GM10248 (cell line): ENCODE data around the gene NHS.

ENCODE experiments used
- CTCF ChIA-PET: fragments of 300-600 bp; sonication (Branson Sonifier 250); formaldehyde crosslinking; extraction: SDS; loops from one replicate; lab custom pipeline; 2021; ENCODE audit warnings: antibody characterized with exemption; lab: Yijun Ruan, JAX
- POLR2A ChIA-PET: fragments of 350-650 bp; sonication (Branson Sonifier 250); formaldehyde crosslinking; extraction: SDS; loops from one replicate; lab custom pipeline; 2020; ENCODE audit warnings: antibody characterized with exemption; lab: Yijun Ruan, JAX
- DNase-seq: peaks from one replicate; pipeline ENCODE4 v3.0.0; 2012; ENCODE audit errors: extremely low spot score
- TF ChIP-seq, protein P1 (sequence below): IDR thresholded peaks from 2 replicates; pipeline ENCODE4 v1.5.1; 2012; ENCODE audit warnings: mild to moderate bottlenecking, low read depth; ENCODE audit errors: extremely low read depth, missing control alignments, control extremely low read depth

Gene NHS

DNA sequence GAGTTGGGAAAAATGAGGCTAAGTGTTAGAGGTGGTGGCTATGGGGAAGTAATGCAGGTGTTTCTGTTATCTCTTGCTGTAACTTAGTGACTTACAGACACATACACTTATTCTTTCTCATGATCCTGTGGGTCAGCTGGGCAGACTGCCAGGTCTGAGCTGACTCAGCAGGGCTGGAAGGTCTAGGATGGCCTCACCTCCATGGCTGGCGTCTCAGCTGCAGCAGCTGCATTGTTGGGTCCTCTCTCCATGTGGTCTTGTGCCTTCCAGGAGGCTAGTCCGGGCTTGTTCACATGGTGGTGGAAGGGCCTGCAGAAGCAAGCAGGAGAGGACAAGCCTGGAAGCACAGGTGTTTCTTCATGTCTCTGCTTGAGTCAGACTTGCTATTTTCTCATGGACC is 172.7 kb downstream of the NHS start:
- DNase-seq: no peak
- TF ChIP-seq, protein P1, sequence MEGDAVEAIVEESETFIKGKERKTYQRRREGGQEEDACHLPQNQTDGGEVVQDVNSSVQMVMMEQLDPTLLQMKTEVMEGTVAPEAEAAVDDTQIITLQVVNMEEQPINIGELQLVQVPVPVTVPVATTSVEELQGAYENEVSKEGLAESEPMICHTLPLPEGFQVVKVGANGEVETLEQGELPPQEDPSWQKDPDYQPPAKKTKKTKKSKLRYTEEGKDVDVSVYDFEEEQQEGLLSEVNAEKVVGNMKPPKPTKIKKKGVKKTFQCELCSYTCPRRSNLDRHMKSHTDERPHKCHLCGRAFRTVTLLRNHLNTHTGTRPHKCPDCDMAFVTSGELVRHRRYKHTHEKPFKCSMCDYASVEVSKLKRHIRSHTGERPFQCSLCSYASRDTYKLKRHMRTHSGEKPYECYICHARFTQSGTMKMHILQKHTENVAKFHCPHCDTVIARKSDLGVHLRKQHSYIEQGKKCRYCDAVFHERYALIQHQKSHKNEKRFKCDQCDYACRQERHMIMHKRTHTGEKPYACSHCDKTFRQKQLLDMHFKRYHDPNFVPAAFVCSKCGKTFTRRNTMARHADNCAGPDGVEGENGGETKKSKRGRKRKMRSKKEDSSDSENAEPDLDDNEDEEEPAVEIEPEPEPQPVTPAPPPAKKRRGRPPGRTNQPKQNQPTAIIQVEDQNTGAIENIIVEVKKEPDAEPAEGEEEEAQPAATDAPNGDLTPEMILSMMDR: no peak
- ChIA-PET POLR2A (no interaction called here), CTCF (no interaction called here)

GRCh38 chrX:17549107-17549651 is 174.2 kb downstream of the NHS start:
- DNase-seq: no peak
- CTCF ChIA-PET: no interaction called here
- POLR2A ChIA-PET: no interaction called here
- TF ChIP-seq, protein P1: no peak

DNA sequence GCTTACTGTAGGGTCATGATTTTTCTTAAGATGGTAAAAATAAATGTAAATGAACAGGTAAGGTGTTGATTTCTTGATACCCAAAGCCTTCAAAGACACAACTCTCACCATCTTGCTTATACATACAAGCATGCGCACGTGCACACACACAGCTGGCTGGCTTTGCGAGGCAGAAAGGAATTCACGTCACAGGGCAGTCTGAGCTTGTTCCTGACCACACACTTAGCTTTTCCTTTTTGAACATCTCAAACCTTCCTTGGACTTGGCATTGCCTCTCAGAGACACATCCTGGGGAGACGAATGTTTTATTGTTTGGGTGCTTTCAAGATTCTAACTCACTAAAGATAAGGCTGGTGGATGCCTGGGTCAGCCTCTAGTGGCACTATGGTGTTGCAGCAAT is 175.0 kb downstream of the NHS start:
- TF ChIP-seq, protein P1: no peak
- no peak for DNase-seq
- ChIA-PET POLR2A (no interaction called here), CTCF (no interaction called here)

- TF ChIP-seq, protein P1: no peak
- no peak for DNase-seq
- CTCF ChIA-PET: interaction anchor here (1.2 kb wide), 1 partner anchor 11 kb away, joined by 3 read pairs; no protein-coding TSS in a partner anchor
- POLR2A ChIA-PET: no interaction called here
Observed at GRCh38 chrX:17552044-17552650, 177.1 kb downstream of the NHS start.

GRCh38 chrX:17553469-17553868 is 178.5 kb downstream of the NHS start:
- TF ChIP-seq, protein P1: no peak
- ChIA-PET CTCF (interaction anchor here (0.9 kb wide), 1 partner anchor 9 kb away, joined by 3 read pairs; no protein-coding TSS in a partner anchor), POLR2A (no interaction called here)
- DNase-seq: no peak

DNA sequence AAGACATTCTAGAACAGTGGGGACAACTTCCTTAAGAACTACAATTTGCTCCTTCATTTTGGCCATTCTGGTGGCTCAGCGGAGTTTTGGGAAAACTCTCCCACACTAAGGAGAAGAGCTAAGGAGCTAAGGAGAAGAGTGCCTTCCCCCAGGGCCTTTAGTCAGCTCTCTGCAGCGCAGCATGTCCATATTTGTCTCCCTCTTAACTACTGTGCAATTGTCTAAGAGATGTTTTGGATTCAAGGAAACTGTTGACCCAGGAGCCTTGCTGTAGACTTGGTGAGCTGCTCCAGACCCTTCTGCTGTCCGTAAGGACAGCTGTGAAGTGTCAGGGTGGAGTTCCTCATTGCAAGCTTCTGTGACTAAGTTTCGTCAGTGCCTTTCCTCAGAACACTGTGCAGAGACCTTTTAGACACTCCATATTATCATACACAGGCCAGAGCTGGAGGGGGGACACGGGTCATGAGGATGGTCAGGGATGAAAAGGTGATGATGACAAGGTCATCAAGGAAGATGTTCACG is 179.0 kb downstream of the NHS start:
- TF ChIP-seq, protein P1: no peak
- ChIA-PET CTCF (interaction anchor here (0.9 kb wide), 1 partner anchor 9 kb away, joined by 3 read pairs; no protein-coding TSS in a partner anchor), POLR2A (no interaction called here)
- no peak for DNase-seq
